Measurements from ENCODE around the gene CPNE1.

DNA sequence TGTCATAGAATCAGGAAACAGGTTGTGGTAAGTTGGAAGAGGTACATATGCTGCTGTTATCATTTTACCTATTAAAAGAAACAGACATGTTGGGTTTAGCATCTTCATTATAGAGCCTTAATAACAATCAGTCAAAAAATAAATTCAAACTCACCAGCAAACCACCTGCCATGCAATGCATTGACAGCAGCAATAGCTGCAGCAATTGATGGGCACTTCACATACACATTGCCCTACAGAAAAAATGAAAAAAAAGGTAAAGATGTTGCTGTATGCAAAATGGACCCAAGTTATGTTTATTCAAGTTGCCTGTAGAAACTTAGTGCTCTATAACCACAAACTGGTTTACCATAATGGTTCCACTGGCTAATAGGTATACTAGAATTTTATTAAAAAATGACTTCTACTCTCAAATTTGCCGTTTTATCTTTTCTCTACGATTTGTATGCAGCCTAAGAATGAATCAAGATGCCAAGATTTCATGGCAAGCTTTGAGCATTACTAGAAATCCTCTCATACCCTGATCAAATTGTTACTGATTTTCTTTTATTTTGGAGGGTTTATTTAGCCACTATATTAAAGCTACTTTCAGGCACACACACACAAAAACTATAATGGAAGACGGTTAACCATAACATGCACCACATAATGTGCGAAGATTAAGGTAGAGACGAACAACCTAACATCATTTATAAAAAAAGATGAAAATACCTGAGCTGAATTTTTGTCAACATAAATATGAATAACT, 40.0 kb upstream of the CPNE1 start:
- TF ChIP-seq, protein P1, sequence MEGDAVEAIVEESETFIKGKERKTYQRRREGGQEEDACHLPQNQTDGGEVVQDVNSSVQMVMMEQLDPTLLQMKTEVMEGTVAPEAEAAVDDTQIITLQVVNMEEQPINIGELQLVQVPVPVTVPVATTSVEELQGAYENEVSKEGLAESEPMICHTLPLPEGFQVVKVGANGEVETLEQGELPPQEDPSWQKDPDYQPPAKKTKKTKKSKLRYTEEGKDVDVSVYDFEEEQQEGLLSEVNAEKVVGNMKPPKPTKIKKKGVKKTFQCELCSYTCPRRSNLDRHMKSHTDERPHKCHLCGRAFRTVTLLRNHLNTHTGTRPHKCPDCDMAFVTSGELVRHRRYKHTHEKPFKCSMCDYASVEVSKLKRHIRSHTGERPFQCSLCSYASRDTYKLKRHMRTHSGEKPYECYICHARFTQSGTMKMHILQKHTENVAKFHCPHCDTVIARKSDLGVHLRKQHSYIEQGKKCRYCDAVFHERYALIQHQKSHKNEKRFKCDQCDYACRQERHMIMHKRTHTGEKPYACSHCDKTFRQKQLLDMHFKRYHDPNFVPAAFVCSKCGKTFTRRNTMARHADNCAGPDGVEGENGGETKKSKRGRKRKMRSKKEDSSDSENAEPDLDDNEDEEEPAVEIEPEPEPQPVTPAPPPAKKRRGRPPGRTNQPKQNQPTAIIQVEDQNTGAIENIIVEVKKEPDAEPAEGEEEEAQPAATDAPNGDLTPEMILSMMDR (IDR thresholded peaks at IDR 0.05): no peak
- TF ChIP-seq POLR2AphosphoS5 (IDR thresholded peaks at IDR 0.05; ENCODE audit: low read depth, low read length): no peak
